GM21526 (cell line): ENCODE measurements around the gene SERPINA6.
"Not testable (repeated sequence)": the region's sequence is repeated elsewhere in the genome, so short reads cannot be mapped to it uniquely, and the experiment has no call there.

ENCODE experiments used
- ATAC-seq: cut with Tn5 transposase; IDR thresholded peaks from one replicate; pipeline ENCODE4 v1.9.1; 2021; ENCODE audit warnings: moderate library complexity; ENCODE audit not compliant: unreplicated experiment, low FRiP score

Gene SERPINA6

GRCh38 chr14:94330432-94330831, 7.3 kb upstream of the SERPINA6 start:
- no peak for ATAC-seq

DNA sequence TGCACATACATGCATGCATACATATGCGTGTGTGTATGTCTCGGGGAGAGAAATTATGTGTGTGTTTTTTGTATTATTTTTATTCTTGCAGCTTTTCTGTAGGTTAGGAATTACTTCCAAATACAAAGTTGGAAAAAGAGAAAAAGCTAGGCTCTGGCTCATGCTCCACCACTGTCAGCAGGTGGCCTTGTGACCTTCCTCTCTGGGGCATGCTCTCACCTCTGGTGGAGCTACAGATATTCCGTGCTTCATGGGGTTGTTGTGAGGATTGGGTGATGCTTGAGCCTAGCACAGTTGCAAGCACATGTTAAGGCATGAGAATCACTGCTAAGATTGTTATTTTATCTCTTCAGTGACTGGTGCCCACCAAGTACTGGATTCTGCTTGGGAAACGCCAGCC, 6.7 kb upstream of the SERPINA6 start:
- no peak for ATAC-seq

DNA sequence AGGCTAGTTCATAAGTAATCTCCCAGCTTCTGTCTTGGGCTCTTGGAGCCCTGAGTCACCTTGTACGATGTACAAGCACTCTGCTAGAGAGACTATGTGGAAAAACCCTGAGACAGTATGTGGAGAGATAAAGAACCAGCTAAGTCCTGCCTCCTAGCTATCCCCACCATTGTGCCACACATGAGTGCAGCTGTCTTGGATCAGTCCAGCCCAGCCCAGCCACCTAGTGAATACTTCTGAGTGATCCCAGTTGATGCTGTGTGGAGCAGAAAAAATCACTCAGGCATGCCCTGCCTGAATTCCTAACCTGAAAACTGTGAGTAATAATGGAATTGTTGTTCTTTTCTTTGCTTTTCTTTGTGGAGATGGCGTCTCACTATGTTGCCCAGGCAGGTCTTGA, 5.1 kb upstream of the SERPINA6 start:
- no peak for ATAC-seq

DNA sequence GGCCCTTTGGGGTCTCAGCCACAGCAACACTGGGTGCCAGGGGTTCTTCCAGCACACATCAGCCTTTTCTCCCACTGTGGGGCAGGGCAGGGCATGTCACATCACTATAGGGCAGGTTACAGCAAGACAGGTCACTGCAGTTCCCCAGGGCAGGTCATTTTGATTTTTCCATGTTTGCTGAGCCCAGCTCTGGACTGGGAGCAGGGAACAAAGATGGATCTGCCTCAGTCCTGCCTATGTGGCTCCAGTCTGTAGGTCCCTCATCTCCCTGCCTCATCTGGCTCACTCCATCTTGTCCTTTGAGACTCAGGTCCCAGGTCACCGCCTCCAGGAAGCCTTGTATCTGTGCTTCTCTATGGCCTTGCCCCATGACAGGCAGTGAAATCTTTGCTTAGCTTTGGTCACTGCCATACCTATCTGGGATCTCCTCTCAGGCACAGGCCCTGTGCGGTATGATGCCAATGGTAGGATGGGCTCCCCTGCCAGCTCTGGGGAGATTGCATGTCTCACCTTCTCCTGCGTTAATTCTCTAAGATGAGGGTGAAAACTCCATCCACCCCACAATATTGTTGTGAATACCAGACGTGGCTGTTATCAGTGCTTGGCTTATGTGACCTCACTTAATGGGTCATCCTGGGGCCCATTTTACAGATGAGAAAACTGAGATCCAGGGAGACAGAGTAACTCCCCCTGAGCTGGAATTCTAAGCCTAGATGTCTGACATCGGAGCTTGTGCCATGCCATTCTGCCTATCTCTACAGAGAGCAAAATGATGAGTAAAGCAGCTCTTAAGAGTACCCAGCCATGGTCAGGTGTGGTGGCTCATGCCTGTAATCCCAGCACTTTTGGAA, 1.5 kb downstream of the SERPINA6 start:
- ATAC-seq: no peak

- ATAC-seq: no peak
Observed at GRCh38 chr14:94320243-94320642, 2.9 kb downstream of the SERPINA6 start.

- no peak for ATAC-seq
Observed at GRCh38 chr14:94317259-94317658, 5.9 kb downstream of the SERPINA6 start.

DNA sequence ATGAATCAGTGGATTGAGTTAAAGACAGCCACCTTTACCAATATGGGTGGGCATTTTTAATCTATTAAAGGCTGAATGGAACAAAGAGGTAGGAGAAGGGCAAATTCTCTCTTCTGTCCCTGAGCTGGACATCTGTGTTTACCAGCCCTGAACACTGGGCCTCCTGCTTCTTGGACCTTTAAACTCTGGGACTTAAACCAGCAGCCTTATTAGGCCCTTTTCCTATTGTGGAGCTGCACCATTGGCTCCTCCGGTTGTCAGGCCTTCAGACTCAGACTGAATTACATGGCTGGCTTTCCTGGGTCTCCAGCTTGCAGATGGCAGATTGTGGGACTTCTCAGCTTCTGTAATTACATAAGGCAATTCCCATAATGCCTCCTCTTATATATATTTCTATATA, 6.4 kb downstream of the SERPINA6 start:
- ATAC-seq: no peak

GRCh38 chr14:94314890-94315289, 8.2 kb downstream of the SERPINA6 start:
- no peak for ATAC-seq

DNA sequence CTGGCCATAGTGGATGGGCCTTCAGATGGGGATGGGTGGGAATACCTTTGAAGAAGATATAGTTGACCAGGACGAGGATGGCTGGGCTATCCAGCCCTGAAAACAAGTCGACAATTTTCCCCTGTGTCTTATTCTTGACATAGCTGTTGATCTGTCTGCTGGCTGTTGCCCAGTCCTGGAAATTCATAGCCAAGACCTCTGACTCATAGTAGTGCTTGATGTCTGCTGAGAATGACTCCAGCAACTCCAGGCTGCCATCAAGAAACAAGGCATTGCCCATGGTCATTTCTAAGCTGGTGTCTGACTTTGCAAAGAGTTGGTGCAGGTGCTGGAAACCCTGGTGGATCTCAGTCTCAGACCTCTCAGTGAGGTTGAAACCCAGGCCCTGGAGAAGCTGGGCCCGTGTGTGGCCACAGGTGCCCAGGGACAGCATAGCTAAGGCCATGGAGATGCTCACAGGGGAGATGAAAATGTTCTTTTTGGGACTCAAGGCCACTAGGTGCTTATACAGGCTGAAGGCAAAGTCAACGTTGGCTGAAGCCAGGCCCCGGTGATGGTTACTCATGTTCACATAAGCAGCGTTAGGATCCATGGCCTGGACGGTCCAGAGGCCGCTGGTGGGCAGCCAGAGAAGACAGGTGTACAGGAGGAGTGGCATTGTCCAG, 9.0 kb downstream of the SERPINA6 start:
- no peak for ATAC-seq

- ATAC-seq: no peak
Observed at GRCh38 chr14:94312481-94313246, 10.5 kb downstream of the SERPINA6 start.

- no peak for ATAC-seq
Observed at GRCh38 chr14:94310248-94310647, 12.9 kb downstream of the SERPINA6 start.

DNA sequence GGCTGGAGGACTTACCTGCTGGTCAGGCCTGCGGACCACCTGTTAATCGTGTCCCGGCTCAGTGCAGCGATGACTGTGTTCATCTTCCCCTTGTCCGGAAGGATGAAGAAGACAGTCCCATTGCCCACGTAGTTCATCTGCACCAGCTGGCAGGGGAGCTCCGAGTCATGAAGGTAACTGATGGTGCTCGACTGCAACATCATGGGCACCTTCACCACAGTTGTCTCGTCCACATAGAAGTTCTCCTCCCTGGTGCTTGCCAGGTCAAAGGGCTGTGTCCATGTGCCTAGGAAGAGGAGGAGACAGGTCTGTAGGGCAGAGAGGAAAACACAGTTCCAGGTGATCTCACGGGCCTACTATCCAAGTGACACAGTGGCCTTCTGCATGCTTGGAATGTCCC, 13.4 kb downstream of the SERPINA6 start:
- ATAC-seq: no peak

GRCh38 chr14:94307410-94307992, 15.6 kb downstream of the SERPINA6 start:
- no peak for ATAC-seq

DNA sequence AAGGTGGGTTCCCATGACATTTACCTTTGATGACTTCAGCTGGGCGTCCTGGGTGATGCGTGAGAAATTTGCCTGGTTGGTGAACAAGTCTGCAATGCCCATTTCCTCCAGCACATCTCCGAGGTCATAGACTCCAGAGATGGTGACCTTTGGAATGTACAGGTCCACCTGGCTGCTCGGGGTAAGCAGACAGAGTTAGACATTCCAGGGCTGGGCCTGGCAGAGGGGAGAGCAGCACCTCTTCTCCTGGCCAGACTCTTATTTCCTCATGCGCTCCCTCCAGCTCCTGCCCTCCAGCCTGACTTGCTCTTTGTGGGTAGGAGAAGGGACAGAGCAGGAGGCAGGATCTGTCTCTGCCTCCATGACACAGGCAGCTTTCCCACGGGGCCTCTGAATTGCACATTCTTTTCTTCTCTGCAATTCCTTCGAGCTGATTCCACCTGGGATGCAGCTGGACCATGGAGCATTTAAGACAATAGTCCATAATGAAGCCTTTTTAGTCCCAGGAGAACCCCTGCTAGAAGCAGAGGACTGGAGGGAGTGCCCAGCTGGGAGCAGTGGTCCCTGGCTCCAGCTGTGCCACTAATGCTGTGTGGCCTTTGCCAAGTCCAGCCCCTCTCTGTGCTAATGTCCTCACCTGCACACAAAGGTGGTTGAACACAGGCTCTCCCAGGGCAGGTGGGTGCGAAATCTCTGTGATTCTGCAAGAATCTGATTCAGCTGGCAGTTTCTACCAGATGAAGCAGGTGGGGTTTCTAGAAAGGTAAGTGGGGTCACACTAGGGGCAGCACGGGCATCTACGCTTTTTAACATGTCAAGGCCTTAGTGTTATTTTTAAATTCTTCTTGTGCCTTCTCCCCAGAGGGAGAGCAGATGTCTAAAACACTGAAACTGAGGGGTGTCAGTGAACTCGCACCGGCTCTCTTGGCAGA, 16.8 kb downstream of the SERPINA6 start:
- ATAC-seq: no peak

- ATAC-seq: no peak
Observed at GRCh38 chr14:94305620-94306019, 17.5 kb downstream of the SERPINA6 start.

DNA sequence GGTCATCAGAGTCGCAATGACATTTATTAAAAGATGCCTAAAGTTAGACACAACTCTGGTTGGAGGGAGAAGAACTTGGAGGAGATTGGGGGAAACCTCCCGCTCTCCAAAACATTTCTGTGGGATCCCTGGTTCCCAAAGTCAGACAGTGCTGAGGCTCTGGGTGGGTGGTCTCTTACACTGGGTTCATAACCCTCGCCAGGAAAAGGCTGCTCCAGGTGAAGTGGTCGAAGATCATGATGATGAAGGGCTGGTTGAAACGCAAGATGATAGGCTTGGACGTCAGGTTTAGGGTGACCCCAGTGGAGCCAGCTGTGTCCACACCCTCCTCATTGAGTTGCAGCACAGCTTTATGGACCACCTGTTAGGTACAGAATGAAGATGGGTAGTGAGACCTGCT, 18.9 kb downstream of the SERPINA6 start:
- ATAC-seq: no peak

GRCh38 chr14:94303111-94303510, 20.0 kb downstream of the SERPINA6 start:
- no peak for ATAC-seq

DNA sequence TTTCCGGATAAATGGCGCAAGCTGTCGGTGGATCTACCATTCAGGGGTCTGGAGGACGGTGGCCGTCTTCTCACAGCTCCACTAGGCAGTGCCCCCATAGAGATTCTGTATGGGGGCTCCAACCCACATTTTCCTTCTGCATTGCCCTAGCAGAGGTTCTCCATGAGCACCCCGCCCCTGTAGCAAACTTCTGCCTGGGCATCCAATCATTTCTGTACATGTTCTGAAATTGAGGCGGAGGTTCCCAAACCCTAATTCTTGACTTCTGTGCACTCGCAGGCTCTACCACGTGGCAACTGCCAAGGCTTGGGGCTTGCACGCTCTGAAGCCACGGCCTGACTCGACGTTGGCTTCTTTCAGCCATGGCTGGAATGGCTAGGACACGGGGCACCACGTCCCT, 25.0 kb downstream of the SERPINA6 start:
- no peak for ATAC-seq

DNA sequence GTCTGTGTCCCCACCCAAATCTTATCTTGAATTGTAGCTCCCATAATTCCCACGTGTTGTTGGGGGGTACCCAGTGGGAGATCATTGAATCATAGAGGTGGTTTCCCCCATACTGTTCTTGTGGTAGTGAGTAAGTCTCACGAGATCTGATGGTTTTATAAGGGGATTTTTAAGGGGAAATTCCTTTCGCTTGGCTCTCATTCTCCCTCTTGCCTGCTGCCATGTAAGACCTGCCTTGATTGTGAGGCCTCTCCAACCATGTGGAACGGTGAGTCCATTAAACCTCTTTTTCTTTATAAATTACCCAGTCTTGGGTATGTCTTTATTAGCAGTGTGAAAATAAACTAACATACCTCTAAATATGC, 27.0 kb downstream of the SERPINA6 start:
- ATAC-seq: not testable (repeated sequence)
